Raji (cell line): Measurements from ENCODE around the gene NBPF15.
A peak's percentile ranks its signal among the peaks of the same experiment; 100 is the strongest.
"Not testable (repeated sequence)": the region's sequence is repeated elsewhere in the genome, so short reads cannot be mapped to it uniquely, and the experiment has no call there.

Experiments used
- POLR2A ChIP-seq: IDR thresholded peaks from 2 replicates; pipeline ENCODE4 v1.6.1; 2011; ENCODE audit warnings: low read depth, low read length, control low read depth; ENCODE audit not compliant: insufficient read depth

The NBPF15 gene, protein sequence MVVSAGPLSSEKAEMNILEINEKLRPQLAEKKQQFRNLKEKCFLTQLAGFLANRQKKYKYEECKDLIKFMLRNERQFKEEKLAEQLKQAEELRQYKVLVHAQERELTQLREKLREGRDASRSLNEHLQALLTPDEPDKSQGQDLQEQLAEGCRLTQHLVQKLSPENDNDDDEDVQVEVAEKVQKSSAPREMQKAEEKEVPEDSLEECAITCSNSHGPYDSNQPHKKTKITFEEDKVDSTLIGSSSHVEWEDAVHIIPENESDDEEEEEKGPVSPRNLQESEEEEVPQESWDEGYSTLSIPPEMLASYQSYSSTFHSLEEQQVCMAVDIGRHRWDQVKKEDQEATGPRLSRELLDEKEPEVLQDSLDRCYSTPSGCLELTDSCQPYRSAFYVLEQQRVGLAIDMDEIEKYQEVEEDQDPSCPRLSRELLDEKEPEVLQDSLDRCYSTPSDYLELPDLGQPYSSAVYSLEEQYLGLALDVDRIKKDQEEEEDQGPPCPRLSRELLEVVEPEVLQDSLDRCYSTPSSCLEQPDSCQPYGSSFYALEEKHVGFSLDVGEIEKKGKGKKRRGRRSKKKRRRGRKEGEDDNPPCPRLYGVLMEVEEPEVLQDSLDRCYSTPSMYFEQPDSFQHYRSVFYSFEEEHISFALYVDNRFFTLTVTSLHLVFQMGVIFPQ

DNA sequence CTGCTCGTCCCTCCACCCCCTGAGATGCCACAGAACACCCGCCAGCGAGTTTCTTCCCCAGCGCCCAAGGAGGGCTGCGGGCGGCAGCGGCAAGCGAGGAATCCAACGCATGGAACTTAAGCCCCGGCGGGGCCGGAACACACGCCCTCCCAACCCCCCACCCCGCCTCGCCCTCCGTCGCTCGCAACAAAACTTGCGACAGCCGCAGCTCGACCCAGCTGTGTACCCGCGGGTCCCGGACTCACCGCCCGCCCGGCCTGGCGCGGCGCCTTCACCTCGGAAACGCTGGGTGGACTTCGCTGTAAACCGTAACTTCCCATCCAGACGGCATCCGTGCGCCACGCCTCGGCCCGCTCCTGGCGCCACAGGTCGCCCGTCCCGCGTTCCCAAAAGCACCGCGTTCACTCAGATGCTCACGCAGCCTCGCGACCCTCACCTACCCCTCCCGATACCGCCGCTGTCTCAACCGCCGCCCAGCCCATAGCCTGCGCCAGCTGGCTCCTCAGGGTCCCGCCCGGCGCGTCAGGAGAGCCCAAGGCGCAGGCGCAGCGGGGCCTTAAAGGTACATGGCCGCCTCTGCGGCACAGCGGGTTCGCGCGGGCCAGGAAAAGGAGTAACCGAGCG lies at the start of gene NBPF15:
NBPF15 (minus strand) TSS at position 534 of the 624 bp plus-strand sequence. CDS start 21,666 bp downstream, outside the sequence.
- not testable (repeated sequence) for TF ChIP-seq POLR2A

DNA sequence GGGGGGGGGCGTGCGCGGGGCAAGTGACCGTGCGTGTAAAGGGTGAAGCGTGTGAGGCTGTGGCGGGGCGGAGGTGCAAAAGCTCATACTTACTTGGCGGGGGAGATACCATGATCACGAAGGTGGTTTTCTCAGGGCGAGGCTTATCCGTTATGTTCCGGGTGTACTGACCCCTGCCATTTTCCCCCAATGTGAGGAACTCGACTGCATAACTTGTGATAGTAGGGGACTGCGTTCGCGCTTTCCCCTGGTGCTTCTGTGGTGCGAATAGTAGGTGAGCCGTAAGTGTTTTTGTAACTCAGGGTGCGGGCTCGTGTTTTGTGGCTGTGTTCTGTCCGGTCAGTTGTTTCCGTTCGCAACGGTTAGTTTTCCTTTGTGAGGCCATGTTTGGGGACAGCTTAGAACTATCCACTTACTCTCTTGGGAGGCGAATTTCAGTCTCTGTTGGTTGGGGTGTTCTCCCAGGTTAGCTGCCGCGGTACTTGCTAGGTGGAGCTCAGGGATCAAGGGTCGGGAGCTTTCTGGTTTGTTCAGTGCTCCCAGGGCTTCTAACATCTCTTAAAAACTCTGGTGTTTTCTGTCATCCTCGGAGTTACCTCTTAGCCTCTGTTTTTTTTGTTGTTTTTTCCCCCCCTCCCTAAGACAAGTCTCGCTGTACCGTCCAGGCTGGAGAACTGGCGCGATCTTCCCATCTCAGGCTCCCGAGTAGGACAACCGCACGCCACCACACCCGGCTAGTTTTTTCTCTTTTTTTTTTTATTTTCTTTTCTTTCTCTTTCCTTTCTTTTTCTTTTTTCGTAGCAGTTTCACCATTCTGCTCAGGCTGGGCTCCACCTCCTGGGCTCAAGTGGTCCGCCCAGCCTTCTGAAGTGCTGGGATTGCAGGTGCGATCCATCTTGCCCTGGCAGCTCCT lies 48.7 kb downstream of the NBPF15 start:
- TF ChIP-seq POLR2A = peak; percentile 83
